ENCODE data around the gene DNAJA3. TPM values are rescaled to one million over a fixed set of nuclear protein-coding genes. Genes with fewer than 3 reads are reported as not detected.
A peak's percentile ranks its signal among the peaks of the same experiment; 100 is the strongest.

Gene DNAJA3
- total RNA-seq, 2 donors from 2014 or later = 47.6 to 60.0 TPM

- intact Hi-C loops (cut with DNase I) = no loop called here
- WGBS = 98% methylated on average over 4 of the region's 4 CpGs
- TF ChIP-seq POLR2A (IDR thresholded peaks at IDR 0.05) (no peak), CTCF (IDR thresholded peaks at IDR 0.05) (no peak), POLR2AphosphoS5 (IDR thresholded peaks at IDR 0.05) (no peak)
- no peaks in the 10 kb centered on the region for H3K36me3 ChIP-seq
- H3K4me3 ChIP-seq = no peak overlapping the region
- peaks cover 10% of the 10 kb centered on the region for H3K4me1 ChIP-seq (replicated peaks)
- no peak overlapping the region for H3K27ac ChIP-seq
- no peak for DNase-seq (ENCODE audit: low spot score)
- H3K27me3 ChIP-seq (replicated peaks; ENCODE audit: insufficient read depth) = no peaks in the 10 kb centered on the region
- H3K9me3 ChIP-seq = no peaks in the 10 kb centered on the region
Observed at GRCh38 chr16:4499196-4499555, 73.5 kb downstream of the DNAJA3 start.

- intact Hi-C loops (cut with DNase I) = loop anchor here (10.0 kb wide), 1 partner anchor 455 kb away; the partner anchor contains the start of gene SEC14L5
- TF ChIP-seq CTCF (IDR thresholded peaks at IDR 0.05) (no peak), POLR2A (IDR thresholded peaks at IDR 0.05) (no peak), POLR2AphosphoS5 (IDR thresholded peaks at IDR 0.05) (peak; percentile 46)
- Histone ChIP-seq H3K9me3 (no peaks in the 10 kb centered on the region), H3K4me3 (no peak overlapping the region), H3K27ac (peak overlapping the region; percentile 61 to 63), H3K36me3 (no peaks in the 10 kb centered on the region), H3K4me1 (replicated peaks) (peaks cover 10% of the 10 kb centered on the region), H3K27me3 (replicated peaks; ENCODE audit: insufficient read depth) (no peaks in the 10 kb centered on the region)
- 33% methylated on average over 3 of the region's 3 CpGs for WGBS
- DNase-seq (ENCODE audit: low spot score) = peak; percentile 35
Observed at GRCh38 chr16:4500272-4500671, 74.6 kb downstream of the DNAJA3 start.

GRCh38 chr16:4501071-4501478 lies 75.4 kb downstream of the DNAJA3 start:
- TF ChIP-seq POLR2A (IDR thresholded peaks at IDR 0.05) (no peak), POLR2AphosphoS5 (IDR thresholded peaks at IDR 0.05) (peak; percentile 36), CTCF (IDR thresholded peaks at IDR 0.05) (no peak)
- Histone ChIP-seq H3K4me1 (replicated peaks) (peaks cover 10% of the 10 kb centered on the region), H3K4me3 (no peak overlapping the region), H3K27me3 (replicated peaks; ENCODE audit: insufficient read depth) (no peaks in the 10 kb centered on the region), H3K9me3 (no peaks in the 10 kb centered on the region), H3K27ac (peak overlapping the region; percentile 61 to 63), H3K36me3 (no peaks in the 10 kb centered on the region)
- intact Hi-C loops (cut with DNase I) = loop anchor here (10.0 kb wide), 1 partner anchor 454 kb away; the partner anchor contains the start of gene SEC14L5
- DNase-seq (ENCODE audit: low spot score) = no peak
- 13% methylated on average over 5 of the region's 5 CpGs for WGBS

GRCh38 chr16:4505356-4506147 lies 79.9 kb downstream of the DNAJA3 start:
- Histone ChIP-seq H3K9me3 (no peaks in the 10 kb centered on the region), H3K4me3 (no peak overlapping the region), H3K4me1 (replicated peaks) (peaks cover 7% of the 10 kb centered on the region), H3K27ac (no peak overlapping the region), H3K27me3 (replicated peaks; ENCODE audit: insufficient read depth) (no peaks in the 10 kb centered on the region), H3K36me3 (no peaks in the 10 kb centered on the region)
- no peak for DNase-seq (ENCODE audit: low spot score)
- WGBS = 72% methylated on average over 13 of the region's 13 CpGs
- intact Hi-C loops (cut with DNase I) = loop anchor here (2.0 to 10.0 kb wide), 3 partner anchors 43 to 449 kb away; partner anchors contain the start of gene SEC14L5
- TF ChIP-seq POLR2AphosphoS5 (IDR thresholded peaks at IDR 0.05) (no peak), POLR2A (IDR thresholded peaks at IDR 0.05) (no peak), CTCF (IDR thresholded peaks at IDR 0.05) (no peak)

Small RNA genes lying within 50 kb of the gene (small RNA-seq; reads per million reads assigned to genes)
- 0 reads per million in 2 donors for gene AC012676.2

Other genes starting within 250 kb of the DNAJA3 start
- gene SRL, start 183.8 kb upstream of the DNAJA3 start, total RNA-seq = 1 to 10 TPM; 2.6 to 5.3 TPM
- 10 to 100 TPM in 1 of 2 donors, 1 to 10 TPM in 1; 9.0 to 12.8 TPM for gene TFAP4, start 152.8 kb upstream of the DNAJA3 start, total RNA-seq
- 10 to 100 TPM in 1 of 2 donors, 1 to 10 TPM in 1; 3.8 to 10.5 TPM for gene GLIS2, start 109.8 kb upstream of the DNAJA3 start, total RNA-seq
- gene PAM16, start 74.5 kb upstream of the DNAJA3 start, total RNA-seq = 100 to 1,000 TPM in 1 of 2 donors, 10 to 100 TPM in 1; 28.6 to 100 TPM
- 10 to 100 TPM; 13.1 to 97.4 TPM for gene VASN, start 54.0 kb upstream of the DNAJA3 start, total RNA-seq
- 100 to 1,000 TPM in 1 of 2 donors, 10 to 100 TPM in 1; 24.1 to 122 TPM for gene CORO7, start 9.3 kb upstream of the DNAJA3 start, total RNA-seq
- 10 to 100 TPM; 40.8 to 90.9 TPM for gene NMRAL1, start 48.8 kb downstream of the DNAJA3 start, total RNA-seq
- 10 to 100 TPM; 39.9 to 70.8 TPM for gene HMOX2, start 50.5 kb downstream of the DNAJA3 start, total RNA-seq
- gene CDIP1, start 112.9 kb downstream of the DNAJA3 start, total RNA-seq = 10 to 100 TPM; 21.1 to 30.6 TPM
- gene C16orf96, start 130.5 kb downstream of the DNAJA3 start, total RNA-seq = 1 to 10 TPM in 1 of 2 donors, under 1 TPM in 1; 0.27 to 3.8 TPM
- gene UBALD1, start 189.0 kb downstream of the DNAJA3 start, total RNA-seq = 10 to 100 TPM; 14.5 to 22.1 TPM
- gene MGRN1, start 199.0 kb downstream of the DNAJA3 start, total RNA-seq = 100 to 1,000 TPM in 1 of 2 donors, 10 to 100 TPM in 1; 59.6 to 101 TPM